Duodenal mucosa (tissue), 2 donors: ENCODE measurements around the gene UBE2E2.

Source experiments
- H3K27ac ChIP-seq: one replicate; pipeline ENCODE4 v1.7.0; 2013; ENCODE audit warnings: low read depth, low read length
- H3K27me3 ChIP-seq, 2 donors: one replicate each; pipeline ENCODE4 v1.7.0; 2013; ENCODE audit warnings: low read length in 2 of 2, control low read depth in 1 of 2; ENCODE audit not compliant: insufficient read depth in 2 of 2, control insufficient read depth in 1 of 2
- H3K36me3 ChIP-seq, 2 donors: one replicate each; pipeline ENCODE4 v1.7.0; 2013; ENCODE audit warnings: low read length in 2 of 2, control low read depth in 1 of 2; ENCODE audit not compliant: insufficient read depth in 2 of 2, control insufficient read depth in 1 of 2
- H3K4me1 ChIP-seq, 2 donors: one replicate each; pipeline ENCODE4 v1.7.0; 2013; ENCODE audit warnings: low read length in 2 of 2, control low read depth in 1 of 2; ENCODE audit not compliant: insufficient read depth in 2 of 2, control insufficient read depth in 1 of 2
- H3K4me3 ChIP-seq, 2 donors: one replicate each; pipeline ENCODE4 v1.7.0; 2013; ENCODE audit warnings: low read length in 2 of 2, low read depth in 1 of 2
- H3K9ac ChIP-seq, 2 donors: one replicate each; pipeline ENCODE4 v1.7.0; 2013; ENCODE audit warnings: low read length in 2 of 2, low read depth in 1 of 2
- H3K9me3 ChIP-seq, 2 donors: one replicate each; pipeline ENCODE4 v1.7.0; 2013; ENCODE audit warnings: low read length in 2 of 2, control low read depth in 1 of 2; ENCODE audit not compliant: control insufficient read depth in 1 of 2

UBE2E2 gene

GRCh38 chr3:23444386-23444785 is 241.3 kb downstream of the UBE2E2 start:
- no peaks in the 10 kb centered on the region for H3K27me3 ChIP-seq
- H3K36me3 ChIP-seq = no peaks in the 10 kb centered on the region
- H3K27ac ChIP-seq = no peak overlapping the region
- no peaks in the 10 kb centered on the region for H3K4me1 ChIP-seq
- no peaks in the 10 kb centered on the region for H3K9me3 ChIP-seq
- H3K9ac ChIP-seq = no peak overlapping the region
- H3K4me3 ChIP-seq = no peak overlapping the region

GRCh38 chr3:23446301-23446700 is 243.2 kb downstream of the UBE2E2 start:
- no peaks in the 10 kb centered on the region for H3K27me3 ChIP-seq
- H3K36me3 ChIP-seq = no peaks in the 10 kb centered on the region
- no peak overlapping the region for H3K4me3 ChIP-seq
- no peaks in the 10 kb centered on the region for H3K4me1 ChIP-seq
- H3K9ac ChIP-seq = no peak overlapping the region
- H3K27ac ChIP-seq = no peak overlapping the region
- no peaks in the 10 kb centered on the region for H3K9me3 ChIP-seq

GRCh38 chr3:23448998-23449537 is 245.9 kb downstream of the UBE2E2 start:
- Histone ChIP-seq H3K27me3 (no peaks in the 10 kb centered on the region), H3K9me3 (no peaks in the 10 kb centered on the region), H3K27ac (no peak overlapping the region), H3K36me3 (no peaks in the 10 kb centered on the region), H3K9ac (no peak overlapping the region), H3K4me1 (no peaks in the 10 kb centered on the region), H3K4me3 (no peak overlapping the region)

- Histone ChIP-seq H3K9ac (no peak overlapping the region), H3K27ac (no peak overlapping the region), H3K4me1 (no peaks in the 10 kb centered on the region), H3K4me3 (no peak overlapping the region), H3K27me3 (no peaks in the 10 kb centered on the region), H3K9me3 (no peaks in the 10 kb centered on the region), H3K36me3 (no peaks in the 10 kb centered on the region)
These were observed 246.9 kb downstream of the UBE2E2 start for GRCh38 chr3:23450051-23450450.

- Histone ChIP-seq H3K36me3 (no peaks in the 10 kb centered on the region), H3K27me3 (no peaks in the 10 kb centered on the region), H3K9ac (no peak overlapping the region), H3K27ac (no peak overlapping the region), H3K9me3 (no peaks in the 10 kb centered on the region), H3K4me3 (no peak overlapping the region), H3K4me1 (no peaks in the 10 kb centered on the region)
These were observed 247.7 kb downstream of the UBE2E2 start for GRCh38 chr3:23450806-23451205.

GRCh38 chr3:23452408-23452807 is 249.3 kb downstream of the UBE2E2 start:
- no peaks in the 10 kb centered on the region for H3K4me1 ChIP-seq
- H3K9ac ChIP-seq = no peak overlapping the region
- no peak overlapping the region for H3K27ac ChIP-seq
- no peaks in the 10 kb centered on the region for H3K27me3 ChIP-seq
- no peak overlapping the region for H3K4me3 ChIP-seq
- H3K36me3 ChIP-seq = no peaks in the 10 kb centered on the region
- H3K9me3 ChIP-seq = no peaks in the 10 kb centered on the region

- no peaks in the 10 kb centered on the region for H3K27me3 ChIP-seq
- H3K4me1 ChIP-seq = no peaks in the 10 kb centered on the region
- no peak overlapping the region for H3K27ac ChIP-seq
These were observed 252.0 kb downstream of the UBE2E2 start for GRCh38 chr3:23455084-23455483.

GRCh38 chr3:23455775-23456174 is 252.6 kb downstream of the UBE2E2 start:
- Histone ChIP-seq H3K27me3 (no peaks in the 10 kb centered on the region), H3K4me1 (no peaks in the 10 kb centered on the region), H3K9me3 (no peaks in the 10 kb centered on the region), H3K9ac (no peak overlapping the region), H3K36me3 (no peaks in the 10 kb centered on the region), H3K4me3 (no peak overlapping the region), H3K27ac (no peak overlapping the region)

More at GRCh38 chr3:23455084-23455483, 252.0 kb downstream of the UBE2E2 start:
- Histone ChIP-seq H3K9ac (no peak overlapping the region), H3K36me3 (no peaks in the 10 kb centered on the region), H3K9me3 (no peaks in the 10 kb centered on the region), H3K4me3 (no peak overlapping the region)

- Histone ChIP-seq H3K4me1 (no peaks in the 10 kb centered on the region), H3K9me3 (no peaks in the 10 kb centered on the region), H3K27ac (no peak overlapping the region), H3K27me3 (no peaks in the 10 kb centered on the region), H3K9ac (no peak overlapping the region), H3K4me3 (no peak overlapping the region), H3K36me3 (no peaks in the 10 kb centered on the region)
These were observed 254.6 kb downstream of the UBE2E2 start for GRCh38 chr3:23457697-23458096.

- Histone ChIP-seq H3K9ac (no peak overlapping the region), H3K27ac (no peak overlapping the region), H3K27me3 (no peaks in the 10 kb centered on the region), H3K9me3 (no peaks in the 10 kb centered on the region), H3K4me3 (no peak overlapping the region), H3K36me3 (no peaks in the 10 kb centered on the region), H3K4me1 (no peaks in the 10 kb centered on the region)
These were observed 256.3 kb downstream of the UBE2E2 start for GRCh38 chr3:23459465-23459864.
